Measurements from ENCODE around the gene REV3L. TPM values are rescaled to one million over a fixed set of nuclear protein-coding genes. Genes with fewer than 3 reads are reported as not detected.

Gene REV3L
- total and polyA plus RNA-seq, 2 of the 8 experiments (the other 6 are each of a cell fraction or from before 2014, with no cell fraction given): 2.1 to 6.6 TPM

DNA sequence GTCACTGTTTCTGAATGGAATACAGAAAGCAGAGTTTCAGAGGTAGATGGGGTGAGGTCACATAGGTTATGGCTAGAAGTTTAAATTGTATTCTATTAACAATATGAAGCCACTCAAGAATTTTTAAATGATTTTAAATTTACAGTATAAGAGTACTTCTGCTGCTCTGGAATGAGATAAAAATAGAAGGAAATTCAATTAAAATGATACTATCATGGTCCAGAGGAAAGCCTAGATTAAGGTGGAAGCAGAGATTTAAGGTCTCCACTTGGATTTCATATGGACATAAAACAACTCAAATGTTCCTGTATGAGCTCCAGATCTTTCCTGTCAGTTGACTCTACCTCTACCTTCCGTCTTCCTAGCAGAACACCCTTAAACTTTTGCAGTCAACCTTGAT is 68.6 kb downstream of the REV3L start (continued):
- TF ChIP-seq KDM1A (IDR thresholded peaks at IDR 0.05; ENCODE audit: borderline replicate concordance, low read length) (no peak), BACH1 (IDR thresholded peaks at IDR 0.05; ENCODE audit: low read length) (no peak)

Data from H1 (cell line).